Right cardiac atrium (tissue), 5 donors: ENCODE results near the gene TMEM132D. TPM values are rescaled to one million over a fixed set of nuclear protein-coding genes. Genes with fewer than 3 reads are reported as not detected.
A peak's percentile ranks its signal among the peaks of the same experiment; 100 is the strongest.

Experiments
- ATAC-seq, 2 donors: fragments of 200-7000 bp; cut with Tn5 transposase; one replicate each; pipeline versions ENCODE4 v1.8.0 to v1.9.1; 2020; ENCODE audit warnings: moderate library complexity in 2 of 2, mild to moderate bottlenecking in 1 of 2
- DNase-seq, 3 donors: peaks; one replicate each; pipeline ENCODE4 v3.0.0-alpha.2; 2020
- H3K27ac ChIP-seq: one replicate; pipeline ENCODE4 v1.5.1; 2013; ENCODE audit warnings: mild to moderate bottlenecking, low read length, control low read depth, moderate library complexity
- H3K27me3 ChIP-seq: one replicate; pipeline ENCODE4 v1.6.1; 2013; ENCODE audit not compliant: control insufficient read depth, insufficient read depth
- H3K4me1 ChIP-seq: one replicate; pipeline ENCODE4 v1.6.1; 2013; ENCODE audit warnings: low read length; ENCODE audit not compliant: control insufficient read depth, insufficient read depth
- H3K4me3 ChIP-seq: one replicate; pipeline ENCODE4 v1.5.1; 2013; ENCODE audit warnings: low read length, control low read depth
- H3K9me3 ChIP-seq: one replicate; pipeline ENCODE4 v1.6.1; 2013; ENCODE audit warnings: low read length; ENCODE audit not compliant: control insufficient read depth
- WGBS: extraction: QIAGEN DNeasy Blood & Tissue Kit; methylation state at CpG from one replicate; pipeline ENCODE4 v1.1.7; 2013; 5-methylcytosine and 5-hydroxymethylcytosine counted together
- intact Hi-C, 4 donors: fragments of 100-400 bp; cut with DNase I; formaldehyde crosslinking; loops; one replicate each; pipeline versions ENCODE4 v1.11.0 to v1.14.0; 2022 to 2023
- polyA plus RNA-seq: library from polyadenylated mRNA; stranded (reverse); fragments of 200-250 nt; gene quantifications from one replicate; pipeline ENCODE4 v1.2.3, GENCODE V29; 2013
- total RNA-seq, 4 donors: library from RNA; stranded (reverse); fragmentation: NEBNext Ultra II Directional; extraction: Animal tissue kit (Norgen Biotek cat#: 25700); gene quantifications; one replicate each; pipeline ENCODE4 v1.2.1, GENCODE V29; 2021
- donor health status: healthy with polysubstance abuse.
- donor health status: DM: no; HTN: yes; CAD: no.
- donor health status: DM: no; HTN: no; CAD: no.
- donor health status: DM: no; HTN: yes; CAD: no; lungs with severe emphysema.
- donor health status: DM: yes; HTN: yes; CAD: no.

Gene TMEM132D
- total and polyA plus RNA-seq, 5 donors: not detected

GRCh38 chr12:129534966-129535750 lies 368.7 kb downstream of the TMEM132D start:
- Histone ChIP-seq H3K4me3 (no peak overlapping the region), H3K4me1 (no peaks in the 10 kb centered on the region), H3K9me3 (no peaks in the 10 kb centered on the region), H3K27ac (no peak overlapping the region), H3K27me3 (no peaks in the 10 kb centered on the region)
- WGBS: 87% methylated on average over 3 of the region's 3 CpGs
- ATAC-seq (no peak), DNase-seq (no peak)
- intact Hi-C loops: no loop called here

GRCh38 chr12:129532707-129533499 lies 370.9 kb downstream of the TMEM132D start:
- no peak for DNase-seq
- ATAC-seq: no peak
- no peaks in the 10 kb centered on the region for H3K27me3 ChIP-seq
- H3K4me3 ChIP-seq: no peak overlapping the region
- no peaks in the 10 kb centered on the region for H3K4me1 ChIP-seq
- no peak overlapping the region for H3K27ac ChIP-seq
- H3K9me3 ChIP-seq: no peaks in the 10 kb centered on the region
- intact Hi-C loops: no loop called here
- WGBS: 38% methylated on average over 17 of the region's 17 CpGs

GRCh38 chr12:129532082-129532481 lies 371.7 kb downstream of the TMEM132D start:
- Histone ChIP-seq H3K4me1 (no peaks in the 10 kb centered on the region), H3K4me3 (no peak overlapping the region), H3K27me3 (no peaks in the 10 kb centered on the region), H3K9me3 (no peaks in the 10 kb centered on the region), H3K27ac (no peak overlapping the region)
- ATAC-seq (no peak), DNase-seq (no peak)
- intact Hi-C loops: no loop called here
- 67% methylated on average over 7 of the region's 7 CpGs for WGBS

- WGBS: 42% methylated on average over 13 of the region's 13 CpGs
- DNase-seq (no peak), ATAC-seq (peak in 1 of 2 donors; percentile 38)
- no peak overlapping the region for H3K4me3 ChIP-seq
- H3K27ac ChIP-seq: no peak overlapping the region
- H3K9me3 ChIP-seq: no peaks in the 10 kb centered on the region
- no peaks in the 10 kb centered on the region for H3K27me3 ChIP-seq
- H3K4me1 ChIP-seq: no peaks in the 10 kb centered on the region
- intact Hi-C loops: no loop called here
Measured at GRCh38 chr12:129530984-129531383, 372.8 kb downstream of the TMEM132D start.

- no peaks in the 10 kb centered on the region for H3K4me1 ChIP-seq
- no peak overlapping the region for H3K4me3 ChIP-seq
- no peaks in the 10 kb centered on the region for H3K27me3 ChIP-seq
- intact Hi-C loops: no loop called here
- WGBS: 65% methylated on average over 6 of the region's 6 CpGs
- H3K27ac ChIP-seq: no peak overlapping the region
- ATAC-seq (no peak), DNase-seq (no peak)
- no peaks in the 10 kb centered on the region for H3K9me3 ChIP-seq
Measured at GRCh38 chr12:129530517-129530916, 373.3 kb downstream of the TMEM132D start.

GRCh38 chr12:129527506-129527905 lies 376.3 kb downstream of the TMEM132D start:
- ATAC-seq (no peak), DNase-seq (no peak)
- H3K27ac ChIP-seq: no peak overlapping the region
- 61% methylated on average over 3 of the region's 3 CpGs for WGBS
- H3K4me1 ChIP-seq: no peaks in the 10 kb centered on the region
- no peaks in the 10 kb centered on the region for H3K9me3 ChIP-seq
- no peak overlapping the region for H3K4me3 ChIP-seq
- intact Hi-C loops: no loop called here
- no peaks in the 10 kb centered on the region for H3K27me3 ChIP-seq

GRCh38 chr12:129523621-129524020 lies 380.2 kb downstream of the TMEM132D start:
- no peaks in the 10 kb centered on the region for H3K9me3 ChIP-seq
- no peak overlapping the region for H3K4me3 ChIP-seq
- intact Hi-C loops: no loop called here
- ATAC-seq: no peak
- H3K27ac ChIP-seq: no peak overlapping the region
- 61% methylated on average over 2 of the region's 2 CpGs for WGBS
- H3K4me1 ChIP-seq: no peaks in the 10 kb centered on the region
- no peaks in the 10 kb centered on the region for H3K27me3 ChIP-seq
- DNase-seq: no peak

- ATAC-seq (no peak), DNase-seq (no peak)
- Histone ChIP-seq H3K27ac (no peak overlapping the region), H3K4me1 (no peaks in the 10 kb centered on the region), H3K4me3 (no peak overlapping the region), H3K27me3 (no peaks in the 10 kb centered on the region), H3K9me3 (no peaks in the 10 kb centered on the region)
- intact Hi-C loops: no loop called here
- 60% methylated on average over 1 of the region's 1 CpG for WGBS
Measured at GRCh38 chr12:129520739-129521138, 383.1 kb downstream of the TMEM132D start.

GRCh38 chr12:129503802-129504201 lies 400.0 kb downstream of the TMEM132D start:
- no peaks in the 10 kb centered on the region for H3K27me3 ChIP-seq
- DNase-seq (no peak), ATAC-seq (no peak)
- H3K27ac ChIP-seq: no peak overlapping the region
- no peak overlapping the region for H3K4me3 ChIP-seq
- no peaks in the 10 kb centered on the region for H3K4me1 ChIP-seq
- intact Hi-C loops: no loop called here
- H3K9me3 ChIP-seq: no peaks in the 10 kb centered on the region
- 93% methylated on average over 1 of the region's 1 CpG for WGBS

GRCh38 chr12:129496226-129496625 lies 407.6 kb downstream of the TMEM132D start:
- Histone ChIP-seq H3K27ac (no peak overlapping the region), H3K4me3 (no peak overlapping the region), H3K27me3 (no peaks in the 10 kb centered on the region), H3K9me3 (no peaks in the 10 kb centered on the region), H3K4me1 (no peaks in the 10 kb centered on the region)
- intact Hi-C loops: no loop called here
- WGBS: 70% methylated on average over 6 of the region's 6 CpGs
- DNase-seq: no peak
- no peak for ATAC-seq

- intact Hi-C loops: no loop called here
- ATAC-seq (no peak), DNase-seq (no peak)
- H3K27ac ChIP-seq: no peak overlapping the region
- 58% methylated on average over 2 of the region's 2 CpGs for WGBS
- no peaks in the 10 kb centered on the region for H3K4me1 ChIP-seq
- H3K27me3 ChIP-seq: no peaks in the 10 kb centered on the region
- H3K9me3 ChIP-seq: no peaks in the 10 kb centered on the region
- no peak overlapping the region for H3K4me3 ChIP-seq
Measured at GRCh38 chr12:129494766-129495165, 409.1 kb downstream of the TMEM132D start.
